ENCODE results near the gene POM121. TPM values are rescaled to one million over a fixed set of nuclear protein-coding genes. Genes with fewer than 3 reads are reported as not detected.
"Not testable (repeated sequence)": the region's sequence is repeated elsewhere in the genome, so short reads cannot be mapped to it uniquely, and the experiment has no call there.

POM121 gene
- total RNA-seq, 2 donors from 2014 or later: 11.9 to 17.1 TPM

GRCh38 chr7:72949276-72949675 is 24.4 kb downstream of the POM121 start:
- H3K36me3 ChIP-seq: peaks cover 12% of the 10 kb centered on the region
- not testable (repeated sequence) for H3K4me1 ChIP-seq; H3K27ac ChIP-seq; H3K9me3 ChIP-seq; DNase-seq (ENCODE audit: low spot score); H3K4me3 ChIP-seq; H3K27me3 ChIP-seq

GRCh38 chr7:72949686-72950085 is 24.8 kb downstream of the POM121 start:
- H3K36me3 ChIP-seq: peaks cover 12% of the 10 kb centered on the region
- H3K27ac ChIP-seq; H3K27me3 ChIP-seq; DNase-seq (ENCODE audit: low spot score); H3K4me3 ChIP-seq; H3K9me3 ChIP-seq; H3K4me1 ChIP-seq: not testable (repeated sequence)

GRCh38 chr7:72950432-72950831 is 25.5 kb downstream of the POM121 start:
- not testable (repeated sequence) for H3K27ac ChIP-seq; H3K4me1 ChIP-seq; H3K4me3 ChIP-seq; DNase-seq (ENCODE audit: low spot score); H3K27me3 ChIP-seq; H3K9me3 ChIP-seq
- H3K36me3 ChIP-seq: peaks cover 12% of the 10 kb centered on the region

GRCh38 chr7:72953901-72954562 is 29.1 kb downstream of the POM121 start:
- not testable (repeated sequence) for H3K9me3 ChIP-seq; H3K27ac ChIP-seq; DNase-seq (ENCODE audit: low spot score); H3K36me3 ChIP-seq; H3K27me3 ChIP-seq; H3K4me1 ChIP-seq
- H3K4me3 ChIP-seq: peak overlapping the region; percentile 47 to 48

- not testable (repeated sequence) for H3K27ac ChIP-seq; H3K4me1 ChIP-seq; H3K27me3 ChIP-seq; H3K36me3 ChIP-seq; DNase-seq (ENCODE audit: low spot score); H3K9me3 ChIP-seq
- H3K4me3 ChIP-seq: peak overlapping the region; percentile 47 to 48
Observed at GRCh38 chr7:72954563-72955198, 29.8 kb downstream of the POM121 start.

GRCh38 chr7:72960029-72960428 is 35.1 kb downstream of the POM121 start:
- H3K9me3 ChIP-seq; H3K27ac ChIP-seq; DNase-seq (ENCODE audit: low spot score); H3K4me3 ChIP-seq; H3K36me3 ChIP-seq; H3K27me3 ChIP-seq; H3K4me1 ChIP-seq: not testable (repeated sequence)

GRCh38 chr7:72960626-72961345 is 35.9 kb downstream of the POM121 start:
- H3K27ac ChIP-seq; H3K4me1 ChIP-seq; H3K4me3 ChIP-seq; DNase-seq (ENCODE audit: low spot score); H3K27me3 ChIP-seq; H3K36me3 ChIP-seq; H3K9me3 ChIP-seq: not testable (repeated sequence)

GRCh38 chr7:72961346-72961650 is 36.4 kb downstream of the POM121 start:
- H3K36me3 ChIP-seq; DNase-seq (ENCODE audit: low spot score); H3K4me3 ChIP-seq; H3K9me3 ChIP-seq; H3K4me1 ChIP-seq; H3K27ac ChIP-seq; H3K27me3 ChIP-seq: not testable (repeated sequence)

- DNase-seq (ENCODE audit: low spot score); H3K27ac ChIP-seq; H3K9me3 ChIP-seq; H3K27me3 ChIP-seq; H3K36me3 ChIP-seq; H3K4me1 ChIP-seq; H3K4me3 ChIP-seq: not testable (repeated sequence)
Observed at GRCh38 chr7:72963056-72963455, 38.2 kb downstream of the POM121 start.

GRCh38 chr7:72965186-72965975 is 40.5 kb downstream of the POM121 start:
- not testable (repeated sequence) for DNase-seq (ENCODE audit: low spot score); H3K4me1 ChIP-seq; H3K36me3 ChIP-seq; H3K4me3 ChIP-seq; H3K27me3 ChIP-seq; H3K9me3 ChIP-seq; H3K27ac ChIP-seq

GRCh38 chr7:72966892-72967291 is 42.0 kb downstream of the POM121 start:
- H3K27ac ChIP-seq; H3K9me3 ChIP-seq; H3K36me3 ChIP-seq; H3K27me3 ChIP-seq; H3K4me1 ChIP-seq; H3K4me3 ChIP-seq; DNase-seq (ENCODE audit: low spot score): not testable (repeated sequence)

- H3K27ac ChIP-seq; H3K4me1 ChIP-seq; H3K4me3 ChIP-seq; DNase-seq (ENCODE audit: low spot score); H3K9me3 ChIP-seq; H3K36me3 ChIP-seq; H3K27me3 ChIP-seq: not testable (repeated sequence)
Observed at GRCh38 chr7:72968980-72969516, 44.2 kb downstream of the POM121 start, which contains the start of gene TRIM74. Gene TRIM74, minus strand, starts transcription at chr7:72969466. Its CDS starts 3,309 bp downstream, at chr7:72966157.

- not testable (repeated sequence) for H3K9me3 ChIP-seq; H3K4me3 ChIP-seq; H3K27me3 ChIP-seq; H3K36me3 ChIP-seq; DNase-seq (ENCODE audit: low spot score); H3K27ac ChIP-seq; H3K4me1 ChIP-seq
Observed at GRCh38 chr7:72969688-72970087, 44.8 kb downstream of the POM121 start.

- H3K36me3 ChIP-seq; H3K4me1 ChIP-seq; H3K27ac ChIP-seq; H3K9me3 ChIP-seq; H3K4me3 ChIP-seq; H3K27me3 ChIP-seq; DNase-seq (ENCODE audit: low spot score): not testable (repeated sequence)
Observed at GRCh38 chr7:72971505-72971904, 46.6 kb downstream of the POM121 start.
